C4-2B (cell line): ENCODE measurements around the gene AK4.

Experiments
- CTCF ChIP-seq: fragments of 450-650 bp; conservative IDR thresholded peaks from 2 replicates; pipeline ENCODE4 v1.5.1; 2017; ENCODE audit warnings: mild to moderate bottlenecking
- ZFX ChIP-seq: fragments of 450-650 bp; IDR thresholded peaks from 2 replicates; pipeline ENCODE4 v1.6.1; 2017

GRCh38 chr1:65265651-65266351 is 117.8 kb downstream of the AK4 start:
- TF ChIP-seq CTCF (no peak), ZFX (no peak)
